GM18907 (cell line): ENCODE data around the gene TARS2.
A peak's percentile ranks its signal among the peaks of the same experiment; 100 is the strongest.

ENCODE experiments used
- ATAC-seq: cut with Tn5 transposase; IDR thresholded peaks from one replicate; pipeline ENCODE4 v1.9.1; 2021; ENCODE audit warnings: mild to moderate bottlenecking, moderate library complexity; ENCODE audit not compliant: unreplicated experiment

The TARS2 gene

GRCh38 chr1:150536836-150537731 is 49.9 kb downstream of the TARS2 start:
- no peak for ATAC-seq

GRCh38 chr1:150537732-150538684 is 50.8 kb downstream of the TARS2 start:
- no peak for ATAC-seq

GRCh38 chr1:150543500-150544143 is 56.4 kb downstream of the TARS2 start:
- no peak for ATAC-seq

- no peak for ATAC-seq
Observed at GRCh38 chr1:150544204-150544603, 57.0 kb downstream of the TARS2 start.

GRCh38 chr1:150545486-150546032 is 58.3 kb downstream of the TARS2 start:
- no peak for ATAC-seq

- no peak for ATAC-seq
Observed at GRCh38 chr1:150546294-150546937, 59.2 kb downstream of the TARS2 start.

GRCh38 chr1:150548324-150548631 is 61.1 kb downstream of the TARS2 start:
- no peak for ATAC-seq

GRCh38 chr1:150548632-150549495 is 61.6 kb downstream of the TARS2 start, which contains the start of gene ADAMTSL4:
Gene ADAMTSL4 (plus strand): TSS chr1:150549408. CDS start chr1:150552289, 2,881 bp downstream.
- peak; percentile 48 for ATAC-seq

GRCh38 chr1:150549496-150550221 is 62.4 kb downstream of the TARS2 start:
- ATAC-seq: peak; percentile 19

- ATAC-seq: no peak
Observed at GRCh38 chr1:150550222-150551050, 63.2 kb downstream of the TARS2 start.

GRCh38 chr1:150551051-150551783 is 64.0 kb downstream of the TARS2 start:
- ATAC-seq: no peak

GRCh38 chr1:150551784-150552127 is 64.5 kb downstream of the TARS2 start:
- ATAC-seq: no peak

GRCh38 chr1:150552128-150552910 is 65.1 kb downstream of the TARS2 start:
- no peak for ATAC-seq

GRCh38 chr1:150552911-150553289 is 65.7 kb downstream of the TARS2 start:
- ATAC-seq: no peak

- no peak for ATAC-seq
Observed at GRCh38 chr1:150553392-150554085, 66.3 kb downstream of the TARS2 start.

GRCh38 chr1:150554086-150554452 is 66.8 kb downstream of the TARS2 start:
- no peak for ATAC-seq
